SK-N-SH (cell line): Measurements from ENCODE around the gene FMOD. TPM values are rescaled to one million over a fixed set of nuclear protein-coding genes. Genes with fewer than 3 reads are reported as not detected.

Source experiments
- CTCF ChIA-PET: fragments of 300-600, 350-600 bp; formaldehyde crosslinking; extraction: SDS; loops from one replicate; lab custom pipeline; 2021; lab: Yijun Ruan, JAX
- POLR2A ChIA-PET: fragments of 350-600 bp; sonication (Branson Sonifier 250); formaldehyde crosslinking; extraction: SDS; loops from one replicate; lab custom pipeline; 2020; ENCODE audit warnings: antibody characterized with exemption, inconsistent platforms; lab: Yijun Ruan, JAX
- DNase-seq: peaks from one replicate; pipeline ENCODE4 v3.0.0; 2012
- H2AFZ ChIP-seq: fragments of 200-600 bp; sonication (generic); 2 replicates; pipeline ENCODE4 v1.8.1; 2016; ENCODE audit warnings: antibody characterized with exemption, mild to moderate bottlenecking, low read depth
- H3F3A ChIP-seq: fragments of 200-600 bp; sonication (generic); replicated peaks from 2 replicates; pipeline ENCODE3; 2016; ENCODE audit warnings: antibody characterized with exemption, mild to moderate bottlenecking; ENCODE audit not compliant: insufficient read depth
- H3K27ac ChIP-seq, 2 experiments: fragments of 200-500 bp in 1 of 2; fragments of 200-600 bp in 1 of 2; sonication (Bioruptor generic) in 1 of 2; sonication (generic), shearing (Covaris generic) in 1 of 2; 2 replicates each; pipeline versions ENCODE4 v1.5.1 to v1.6.1; 2014 to 2016; ENCODE audit warnings: low read depth in 2 of 2, inconsistent platforms in 1 of 2, low read length in 1 of 2, mild to moderate bottlenecking in 1 of 2, mixed read lengths in 1 of 2
- H3K27me3 ChIP-seq: fragments of 200-600 bp; sonication (generic), shearing (Covaris generic); 2 replicates; pipeline ENCODE4 v1.6.1; 2016; ENCODE audit warnings: mixed run types; ENCODE audit not compliant: insufficient read depth
- H3K36me3 ChIP-seq, 2 experiments: fragments of 200-500 bp in 1 of 2; fragments of 200-600 bp in 1 of 2; sonication (Bioruptor generic) in 1 of 2; sonication (generic) in 1 of 2; replicated peaks in 1 of 2; 2 replicates each; pipeline versions ENCODE3 to v1.5.1; 2014 to 2016; ENCODE audit warnings: low read length in 1 of 2, mild to moderate bottlenecking in 1 of 2; ENCODE audit not compliant: insufficient read depth in 2 of 2, control insufficient read depth in 1 of 2
- H3K4me1 ChIP-seq, 2 experiments: fragments of 200-500 bp in 1 of 2; fragments of 200-600 bp in 1 of 2; sonication (Bioruptor generic) in 1 of 2; sonication (generic), shearing (Covaris generic) in 1 of 2; 2 replicates each; pipeline versions ENCODE4 v1.5.1 to v1.6.1; 2014 to 2016; ENCODE audit warnings: low read depth in 1 of 2, low read length in 1 of 2, mixed run types in 1 of 2; ENCODE audit not compliant: insufficient read depth in 2 of 2, control insufficient read depth in 1 of 2
- H3K4me2 ChIP-seq: fragments of 200-600 bp; sonication (generic), shearing (Covaris generic); 2 replicates; pipeline ENCODE4 v1.6.1; 2017; ENCODE audit warnings: mixed run types
- H3K4me3 ChIP-seq, 2 experiments: fragments of 200-500 bp in 1 of 2; fragments of 200-600 bp in 1 of 2; sonication (Bioruptor generic) in 1 of 2; sonication (generic), shearing (Covaris generic) in 1 of 2; 2 replicates each; pipeline versions ENCODE4 v1.5.1 to v1.8.1; 2014 to 2016; ENCODE audit warnings: low read depth in 2 of 2, inconsistent platforms in 1 of 2, low read length in 1 of 2, mild to moderate bottlenecking in 1 of 2, mixed read lengths in 1 of 2, moderate library complexity in 1 of 2
- H3K79me2 ChIP-seq: fragments of 200-600 bp; sonication (generic); 2 replicates; pipeline ENCODE4 v1.8.1; 2017; ENCODE audit warnings: mild to moderate bottlenecking; ENCODE audit not compliant: insufficient read depth
- H3K9ac ChIP-seq: fragments of 200-600 bp; sonication (generic); 2 replicates; pipeline ENCODE4 v1.6.1; 2017; ENCODE audit warnings: mixed run types
- H3K9me2 ChIP-seq: fragments of 200-600 bp; sonication (generic); 2 replicates; pipeline ENCODE4 v1.6.1; 2017; ENCODE audit warnings: mixed run types
- H3K9me3 ChIP-seq: fragments of 200-600 bp; sonication (generic); 2 replicates; pipeline ENCODE4 v1.6.1; 2017; ENCODE audit warnings: mixed run types, mild to moderate bottlenecking, moderate library complexity
- H4K20me1 ChIP-seq: fragments of 200-600 bp; sonication (generic); 2 replicates; pipeline ENCODE4 v1.6.1; 2017; ENCODE audit warnings: mild to moderate bottlenecking, mixed run types; ENCODE audit not compliant: insufficient read depth
- CHD2 ChIP-seq: fragments of 150-350 bp; IDR thresholded peaks from 2 replicates; pipeline ENCODE4 v1.6.1; 2018; ENCODE audit warnings: low read length; ENCODE audit not compliant: partially characterized antibody
- ELF1 ChIP-seq: IDR thresholded peaks from 2 replicates; pipeline ENCODE4 v1.4.0; 2012
- GATA2 ChIP-seq: sonication (generic); formaldehyde crosslinking; IDR thresholded peaks from 2 replicates; pipeline ENCODE4 v1.5.0; 2020; ENCODE audit warnings: mild to moderate bottlenecking, missing genetic modification reagents
- NRF1 ChIP-seq: IDR thresholded peaks from 2 replicates; pipeline ENCODE4 v1.6.1; 2012; ENCODE audit warnings: low read depth, mild to moderate bottlenecking, low read length
- PBX3 ChIP-seq: IDR thresholded peaks from 2 replicates; pipeline ENCODE4; 2012
- RFX5 ChIP-seq: IDR thresholded peaks from 2 replicates; pipeline ENCODE4 v1.6.1; 2012; ENCODE audit warnings: mild to moderate bottlenecking, improper control_type of control experiment, low read length
- RXRA ChIP-seq: IDR thresholded peaks from 2 replicates; pipeline ENCODE4 v1.4.0; 2012; ENCODE audit warnings: low read depth, mild to moderate bottlenecking, borderline replicate concordance
- SIN3A ChIP-seq: IDR thresholded peaks from 2 replicates; pipeline ENCODE4 v1.6.1; 2012; ENCODE audit warnings: low read depth, mild to moderate bottlenecking, low read length, moderate library complexity, borderline replicate concordance
- ZBTB33 ChIP-seq: IDR thresholded peaks from 2 replicates; pipeline ENCODE4 v1.4.0; 2012; ENCODE audit warnings: low read depth, borderline replicate concordance
- WGBS: methylation state at CpG from one replicate; pipeline ENCODE4 v1.1.6; 2017; ENCODE audit warnings: low lambda C conversion rate; 5-methylcytosine and 5-hydroxymethylcytosine counted together
- polyA plus RNA-seq, 3 experiments: library from polyadenylated mRNA; depleted of rRNA; stranded (reverse); fragments of >200 nt; gene quantifications; 2 replicates each; pipeline ENCODE4 v1.2.3, GENCODE V29; 2012

FMOD gene
- polyA plus RNA-seq (2012; rRNA removed) = not detected in 2 replicates
- not detected in 2 replicates for polyA plus RNA-seq (2012; cell fraction: cytosol; rRNA removed)
- polyA plus RNA-seq (2012; cell fraction: nucleus; rRNA removed) = 0.02 TPM in 1 of 2 replicates, not detected in the other

GRCh38 chr1:203351037-203351625, at the start of gene FMOD:
Gene FMOD, minus strand, starts transcription at chr1:203351122. Its CDS starts 2,852 bp downstream, at chr1:203348270.
- no peak within 1 kb of the TSS for H3K9ac ChIP-seq
- CTCF ChIA-PET = interaction anchor here (11.5 to 27.9 kb wide), 2 partner anchors 10 to 73 kb away, joined by 151 to 817 read pairs; no protein-coding TSS in a partner anchor
- no peak within 1 kb of the TSS for H2AFZ ChIP-seq
- H3K9me3 ChIP-seq = no peaks in the 10 kb centered on the region
- no peak for TF ChIP-seq NRF1
- TF ChIP-seq GATA2 (CRISPR knock-in tag) = no peak
- TF ChIP-seq PBX3 = no peak
- no peak for TF ChIP-seq RXRA
- no peak for TF ChIP-seq ZBTB33
- TF ChIP-seq RFX5 = no peak
- POLR2A ChIA-PET = no interaction called here
- no peaks in the 10 kb centered on the region for H3F3A ChIP-seq
- no peaks in the 10 kb centered on the region for H3K79me2 ChIP-seq
- H3K27me3 ChIP-seq = peaks cover 55% of the 10 kb centered on the region; the same call in 1 of the 2 replicates
- H3K4me1 ChIP-seq = no peaks in the 10 kb centered on the region
- WGBS = 64% methylated on average over 17 of the region's 17 CpGs
- no peaks in the 10 kb centered on the region for H3K9me2 ChIP-seq
- no peak within 1 kb of the TSS for H3K4me3 ChIP-seq
- H3K4me2 ChIP-seq = no peak within 1 kb of the TSS
- DNase-seq = no peak
- H4K20me1 ChIP-seq = no peaks in the 10 kb centered on the region
- H3K27ac ChIP-seq = no peak within 1 kb of the TSS
- no peaks in the 10 kb centered on the region for H3K36me3 ChIP-seq

- no peaks in the 10 kb centered on the region for H3F3A ChIP-seq
- H3K9me2 ChIP-seq = no peaks in the 10 kb centered on the region
- ChIA-PET CTCF (interaction anchor here (1.4 kb wide), 1 partner anchor 9 kb away, joined by 4 read pairs; no protein-coding TSS in a partner anchor), POLR2A (no interaction called here)
- DNase-seq = no peak
- no peak overlapping the region for H2AFZ ChIP-seq
- TF ChIP-seq SIN3A (no peak), RFX5 (no peak), RXRA (no peak), CHD2 (no peak), ELF1 (no peak)
- H3K4me2 ChIP-seq = no peak overlapping the region
- H3K9ac ChIP-seq = no peak overlapping the region
- H3K27ac ChIP-seq = no peak overlapping the region
- peaks cover 9% of the 10 kb centered on the region; the same call in 1 of the 2 replicates for H3K27me3 ChIP-seq
- no peaks in the 10 kb centered on the region for H3K9me3 ChIP-seq
- H3K4me3 ChIP-seq = no peak overlapping the region
- WGBS = 54% methylated on average over 7 of the region's 7 CpGs
- H3K4me1 ChIP-seq = no peaks in the 10 kb centered on the region
- H3K36me3 ChIP-seq = no peaks in the 10 kb centered on the region
- H4K20me1 ChIP-seq = no peaks in the 10 kb centered on the region
- H3K79me2 ChIP-seq = no peaks in the 10 kb centered on the region
Measured at GRCh38 chr1:203396595-203397194, 45.8 kb upstream of the FMOD start.
